SIG-M5 treated with dmso at 0.1 percent for 504 hours (cell line): ENCODE data around the gene WDR59.
"Not testable (repeated sequence)": the region's sequence is repeated elsewhere in the genome, so short reads cannot be mapped to it uniquely, and the experiment has no call there.

ENCODE experiments used
- DNase-seq: peaks from one replicate; lab custom pipeline; 2025; ENCODE audit not compliant: unreplicated experiment; lab: John Stamatoyannopoulos, UW

WDR59 gene

GRCh38 chr16:74908759-74909158, 76.2 kb downstream of the WDR59 start:
- DNase-seq = not testable (repeated sequence)

GRCh38 chr16:74903901-74904678, 80.8 kb downstream of the WDR59 start:
- DNase-seq = no peak

GRCh38 chr16:74903120-74903519, 81.8 kb downstream of the WDR59 start:
- DNase-seq = no peak

GRCh38 chr16:74902161-74902560, 82.8 kb downstream of the WDR59 start:
- DNase-seq = no peak

GRCh38 chr16:74901606-74902005, 83.3 kb downstream of the WDR59 start:
- no peak for DNase-seq

GRCh38 chr16:74899816-74900215, 85.1 kb downstream of the WDR59 start:
- no peak for DNase-seq

- no peak for DNase-seq
Measured at GRCh38 chr16:74898659-74899058, 86.3 kb downstream of the WDR59 start.

- DNase-seq = no peak
Measured at GRCh38 chr16:74896389-74897370, 88.2 kb downstream of the WDR59 start.

- DNase-seq = no peak
Measured at GRCh38 chr16:74893541-74893940, 91.4 kb downstream of the WDR59 start.

GRCh38 chr16:74892574-74893461, 92.1 kb downstream of the WDR59 start:
- no peak for DNase-seq

- DNase-seq = no peak
Measured at GRCh38 chr16:74888888-74889287, 96.0 kb downstream of the WDR59 start.

GRCh38 chr16:74888232-74888862, 96.6 kb downstream of the WDR59 start:
- no peak for DNase-seq

GRCh38 chr16:74887084-74887483, 97.8 kb downstream of the WDR59 start:
- DNase-seq = no peak

- no peak for DNase-seq
Measured at GRCh38 chr16:74877706-74878105, 107.2 kb downstream of the WDR59 start.

- DNase-seq = no peak
Measured at GRCh38 chr16:74874912-74875546, 109.9 kb downstream of the WDR59 start.

GRCh38 chr16:74874123-74874522, 110.8 kb downstream of the WDR59 start:
- DNase-seq = no peak

- DNase-seq = no peak
Measured at GRCh38 chr16:74872302-74872701, 112.6 kb downstream of the WDR59 start.

- DNase-seq = no peak
Measured at GRCh38 chr16:74871608-74872007, 113.3 kb downstream of the WDR59 start.

GRCh38 chr16:74868501-74868900, 116.4 kb downstream of the WDR59 start:
- DNase-seq = no peak

GRCh38 chr16:74868035-74868434, 116.9 kb downstream of the WDR59 start:
- no peak for DNase-seq
